KMS-11 (cell line): ENCODE data around the gene NR1H2.
"Not testable (repeated sequence)": the region's sequence is repeated elsewhere in the genome, so short reads cannot be mapped to it uniquely, and the experiment has no call there.

Experiments used
- H2AFZ ChIP-seq: fragments of 200-600 bp; sonication (generic); 2 replicates; pipeline ENCODE4 v1.6.1; 2016; ENCODE audit warnings: antibody characterized with exemption, mixed run types, low read depth
- H3K27ac ChIP-seq: fragments of 200-600 bp; sonication (generic); 2 replicates; pipeline ENCODE4 v1.6.1; 2016; ENCODE audit warnings: mild to moderate bottlenecking, mixed run types
- H3K27me3 ChIP-seq: fragments of 200-600 bp; sonication (generic); 2 replicates; pipeline ENCODE4 v1.6.1; 2017; ENCODE audit warnings: mild to moderate bottlenecking, low read depth, mixed run types, moderate library complexity; ENCODE audit not compliant: insufficient read depth
- H3K36me3 ChIP-seq: fragments of 200-600 bp; sonication (generic); 2 replicates; pipeline ENCODE4 v1.6.1; 2017; ENCODE audit warnings: mild to moderate bottlenecking, mixed run types; ENCODE audit not compliant: insufficient read depth
- H3K4me1 ChIP-seq: fragments of 200-600 bp; sonication (generic); 2 replicates; pipeline ENCODE4 v1.6.1; 2016; ENCODE audit warnings: mild to moderate bottlenecking, low read depth, mixed run types; ENCODE audit not compliant: poor library complexity, severe bottlenecking
- H3K4me2 ChIP-seq: fragments of 200-600 bp; sonication (generic); 2 replicates; pipeline ENCODE4 v1.7.0; 2016; ENCODE audit warnings: mild to moderate bottlenecking, mixed run types
- H3K4me3 ChIP-seq: fragments of 200-600 bp; sonication (generic); IDR thresholded peaks from 2 replicates; pipeline ENCODE4 v1.6.1; 2017; ENCODE audit warnings: low read depth, low read length, mixed read lengths; ENCODE audit not compliant: insufficient read depth
- H3K79me2 ChIP-seq: fragments of 200-600 bp; sonication (generic); 2 replicates; pipeline ENCODE4 v1.6.1; 2016; ENCODE audit warnings: low read depth, mixed run types; ENCODE audit not compliant: insufficient read depth
- H3K9ac ChIP-seq: fragments of 200-600 bp; sonication (generic); 2 replicates; pipeline ENCODE4 v1.6.1; 2016; ENCODE audit warnings: mild to moderate bottlenecking, mixed run types
- H4K20me1 ChIP-seq: fragments of 200-600 bp; sonication (generic); 2 replicates; pipeline ENCODE4 v1.6.1; 2016; ENCODE audit warnings: mild to moderate bottlenecking, mixed run types; ENCODE audit not compliant: insufficient read depth
- CTCF ChIP-seq: fragments of 200-600 bp; sonication (generic); conservative IDR thresholded peaks from 2 replicates; pipeline ENCODE4 v1.6.1; 2017; ENCODE audit warnings: low read depth, mild to moderate bottlenecking, antibody characterized with exemption, low read length, moderate library complexity, mixed read lengths

The NR1H2 gene

GRCh38 chr19:50344661-50345318 lies 31.5 kb upstream of the NR1H2 start:
- H3K4me2 ChIP-seq: no peak overlapping the region
- H3K9ac ChIP-seq: no peak overlapping the region

DNA sequence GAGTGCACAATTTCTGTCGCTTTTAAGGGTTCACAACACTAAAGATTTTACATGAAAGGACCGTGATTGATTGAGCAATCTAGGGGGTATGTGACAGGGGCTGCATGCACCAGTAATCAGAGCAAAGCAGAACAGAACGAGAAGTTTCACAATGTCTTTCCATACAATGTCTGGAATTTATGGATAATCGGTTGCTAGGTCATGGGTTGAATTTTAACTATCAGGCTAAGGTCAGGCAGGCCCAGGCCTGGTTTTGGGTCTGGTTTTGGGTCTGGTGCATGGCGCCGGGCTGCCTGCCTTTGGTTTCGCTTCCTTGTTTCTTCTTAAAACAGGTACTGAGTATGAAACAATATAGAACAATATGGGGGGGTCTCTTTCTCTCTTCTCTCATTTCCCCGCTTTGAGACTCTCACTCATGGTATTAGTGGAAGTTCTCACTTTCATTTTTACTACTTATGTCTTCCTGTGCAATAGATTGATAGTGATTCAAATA lies 29.1 kb upstream of the NR1H2 start:
- peaks cover 67% of the 10 kb centered on the region; the same call in 1 of the 2 replicates for H3K27me3 ChIP-seq
- H3K4me3 ChIP-seq, H3K9ac ChIP-seq, H3K4me2 ChIP-seq, H3K79me2 ChIP-seq, H3K27ac ChIP-seq, H2AFZ ChIP-seq, H4K20me1 ChIP-seq, H3K4me1 ChIP-seq, H3K36me3 ChIP-seq: not testable (repeated sequence)

More at GRCh38 chr19:50344661-50345318, 31.5 kb upstream of the NR1H2 start:
- H3K36me3 ChIP-seq: no peaks in the 10 kb centered on the region
- no peak for TF ChIP-seq CTCF
- H3K79me2 ChIP-seq: no peaks in the 10 kb centered on the region
- no peak overlapping the region for H3K4me3 ChIP-seq
- H3K27ac ChIP-seq: no peak overlapping the region
- no peak overlapping the region for H2AFZ ChIP-seq
- H3K4me1 ChIP-seq: no peaks in the 10 kb centered on the region
- H3K27me3 ChIP-seq: peaks cover 45% of the 10 kb centered on the region; the same call in 1 of the 2 replicates
- H4K20me1 ChIP-seq: no peaks in the 10 kb centered on the region

DNA sequence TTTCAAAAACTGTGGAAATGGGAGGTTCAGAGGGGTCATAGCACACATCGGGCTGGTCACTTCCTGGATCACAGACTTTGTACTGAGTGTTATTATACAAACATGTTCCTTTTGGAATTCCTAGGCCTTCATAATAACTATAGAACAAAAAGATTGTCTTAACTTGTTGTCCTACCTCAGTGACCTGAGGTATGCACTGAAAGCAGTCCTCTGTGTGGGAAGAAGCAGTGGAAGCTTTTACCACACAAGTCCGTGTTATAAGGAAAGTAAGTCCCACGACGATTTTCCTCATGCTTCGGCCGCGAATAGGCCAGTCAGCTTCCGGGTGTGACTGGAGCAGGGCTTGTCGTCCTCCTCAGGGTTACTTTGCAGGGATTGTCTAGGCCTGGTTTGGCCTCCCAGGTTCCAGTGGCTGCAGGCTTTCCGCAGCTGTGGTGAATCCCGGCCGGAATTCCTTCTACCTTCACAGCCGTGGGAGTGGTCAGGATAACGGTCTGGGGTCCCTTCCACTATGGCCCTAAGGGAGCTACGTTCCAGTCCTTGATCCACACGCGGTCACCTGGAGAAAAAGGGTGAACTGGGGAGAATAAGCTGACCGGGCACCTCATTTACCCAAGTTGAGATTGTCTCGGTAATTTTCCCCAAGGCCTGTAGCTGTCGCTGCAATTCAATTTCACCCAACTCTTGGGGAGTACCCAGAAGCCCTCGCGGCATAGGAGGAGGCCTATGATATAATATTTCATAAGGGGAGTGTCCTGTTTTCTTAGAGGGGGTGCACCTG lies 26.8 kb upstream of the NR1H2 start:
- no peak overlapping the region for H3K27ac ChIP-seq
- peaks cover 82% of the 10 kb centered on the region for H3K27me3 ChIP-seq
- H3K9ac ChIP-seq: no peak overlapping the region

DNA sequence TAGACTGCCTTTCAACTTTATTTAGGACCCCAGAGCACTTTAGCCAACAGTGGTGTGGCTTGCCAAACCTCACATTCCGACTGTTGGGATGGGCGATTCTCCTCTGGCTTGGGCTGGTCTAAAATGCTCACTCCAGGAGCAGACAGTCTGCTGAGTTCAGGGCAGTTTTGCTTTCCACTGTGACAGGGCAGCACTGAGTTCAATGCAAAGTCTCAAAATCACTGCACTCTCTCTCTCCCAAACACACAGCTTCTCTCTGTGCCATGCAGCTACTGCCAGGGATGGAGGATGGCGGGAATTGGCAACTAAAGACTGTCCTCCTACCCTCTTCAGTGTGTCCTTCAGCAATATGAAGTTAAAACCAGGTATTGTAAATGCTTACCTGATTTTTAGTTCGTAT lies 24.0 kb upstream of the NR1H2 start:
- TF ChIP-seq CTCF: no peak
- Histone ChIP-seq H3K27ac (no peak overlapping the region), H3K27me3 (peaks cover 82% of the 10 kb centered on the region), H3K36me3 (no peaks in the 10 kb centered on the region), H4K20me1 (no peaks in the 10 kb centered on the region), H3K4me3 (no peak overlapping the region), H3K9ac (no peak overlapping the region), H3K79me2 (no peaks in the 10 kb centered on the region), H3K4me1 (peaks cover 4% of the 10 kb centered on the region), H2AFZ (no peak overlapping the region), H3K4me2 (no peak overlapping the region)

More for the DNA sequence above, 26.8 kb upstream of the NR1H2 start:
- H3K79me2 ChIP-seq: no peaks in the 10 kb centered on the region
- TF ChIP-seq CTCF: no peak
- no peak overlapping the region for H3K4me2 ChIP-seq
- H3K4me3 ChIP-seq: no peak overlapping the region
- no peak overlapping the region for H2AFZ ChIP-seq
- no peaks in the 10 kb centered on the region for H3K36me3 ChIP-seq
- no peaks in the 10 kb centered on the region for H4K20me1 ChIP-seq
- H3K4me1 ChIP-seq: no peaks in the 10 kb centered on the region

DNA sequence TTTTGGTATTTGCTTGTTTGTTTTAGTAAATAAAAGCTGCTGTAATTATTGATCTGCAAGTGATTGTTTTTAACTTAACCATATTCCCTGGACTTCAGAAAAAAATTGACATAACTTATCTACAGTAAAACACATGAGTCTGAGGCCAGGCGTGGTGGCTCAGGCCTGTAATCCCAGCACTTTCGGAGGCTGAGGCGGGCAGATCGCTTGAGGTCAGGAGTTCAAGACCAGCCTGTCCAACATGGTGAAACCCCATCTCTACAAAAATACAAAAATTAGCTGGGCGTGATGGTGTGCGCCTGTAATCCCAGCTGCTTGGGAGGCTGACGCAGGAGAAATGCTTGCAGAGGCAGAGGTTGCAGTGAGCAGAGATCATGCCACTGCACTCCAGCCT lies 22.8 kb upstream of the NR1H2 start:
- not testable (repeated sequence) for H4K20me1 ChIP-seq, H2AFZ ChIP-seq, H3K4me1 ChIP-seq, H3K79me2 ChIP-seq, H3K9ac ChIP-seq, H3K4me2 ChIP-seq, H3K36me3 ChIP-seq, H3K4me3 ChIP-seq, H3K27ac ChIP-seq
- H3K27me3 ChIP-seq: peaks cover 69% of the 10 kb centered on the region
